ENCODE measurements around the gene CDC42. TPM values are rescaled to one million over a fixed set of nuclear protein-coding genes. Genes with fewer than 3 reads are reported as not detected.
"Not testable (repeated sequence)": the region's sequence is repeated elsewhere in the genome, so short reads cannot be mapped to it uniquely, and the experiment has no call there.

The CDC42 gene
- total and polyA plus RNA-seq, 2 of the 13 experiments (the other 11 are each of a cell fraction or from before 2014, with no cell fraction given) = 138 to 237 TPM

DNA sequence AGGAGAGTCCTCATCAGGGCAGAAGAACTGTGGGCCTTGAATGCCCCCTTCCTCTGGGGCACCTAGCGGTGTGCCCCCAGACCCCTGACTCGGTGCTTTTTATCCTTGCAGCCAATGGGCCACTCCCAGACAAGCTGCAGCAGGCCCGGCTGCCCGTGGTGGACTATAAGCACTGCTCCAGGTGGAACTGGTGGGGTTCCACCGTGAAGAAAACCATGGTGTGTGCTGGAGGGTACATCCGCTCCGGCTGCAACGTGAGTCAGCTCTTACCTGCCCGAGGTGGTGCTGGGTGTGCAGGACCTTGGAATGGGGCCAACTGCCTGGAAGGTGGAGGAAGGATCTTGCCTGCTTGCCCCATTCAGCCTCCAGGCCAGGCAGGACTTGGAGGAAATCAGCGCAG is 45.2 kb upstream of the CDC42 start:
- in situ Hi-C loops (cut with HindIII; ENCODE audit: extremely low pct_ligation_motif_present, low pct_unique_long_range_greater_than_20kb); POLR2A ChIA-PET; DNase-seq (ENCODE audit: low spot score); CTCF ChIA-PET (ENCODE audit: low intra/inter-chr PET ratio, low total read pairs); BruUV-seq (replicated peaks); H3K79me2 ChIP-seq (ENCODE audit: insufficient read depth, low read length); ATAC-seq; H2AFZ ChIP-seq (ENCODE audit: low read length); H3K4me3 ChIP-seq (replicated peaks in 1 of 3; ENCODE audit: insufficient read depth in 1 of 3, low read depth in 2 of 3, low read length in 3 of 3); intact Hi-C loops (cut with micrococcal nuclease; ENCODE audit: unreplicated experiment); H3K9ac ChIP-seq (ENCODE audit: insufficient read depth, low read depth, low read length); H3K4me2 ChIP-seq (ENCODE audit: low read depth, low read length); H3K27ac ChIP-seq (ENCODE audit: extremely low read length, insufficient read depth, low read length); H3K9me3 ChIP-seq (ENCODE audit: low read length); FAIRE-seq; H3K36me3 ChIP-seq (replicated peaks in 1 of 2; ENCODE audit: control insufficient read depth in 1 of 2, insufficient read depth in 2 of 2, low read length in 2 of 2); H4K20me1 ChIP-seq (ENCODE audit: insufficient read depth, low read length); H3K27me3 ChIP-seq (ENCODE audit: control insufficient read depth in 1 of 2, insufficient read depth in 2 of 2, low read length in 2 of 2): not testable (repeated sequence)
- peaks cover 19% of the 10 kb centered on the region for H3K4me1 ChIP-seq (ENCODE audit: insufficient read depth, low read length)
- WGBS (ENCODE audit: low lambda C conversion rate) = 37% methylated on average over 6 of the region's 10 CpGs

DNA sequence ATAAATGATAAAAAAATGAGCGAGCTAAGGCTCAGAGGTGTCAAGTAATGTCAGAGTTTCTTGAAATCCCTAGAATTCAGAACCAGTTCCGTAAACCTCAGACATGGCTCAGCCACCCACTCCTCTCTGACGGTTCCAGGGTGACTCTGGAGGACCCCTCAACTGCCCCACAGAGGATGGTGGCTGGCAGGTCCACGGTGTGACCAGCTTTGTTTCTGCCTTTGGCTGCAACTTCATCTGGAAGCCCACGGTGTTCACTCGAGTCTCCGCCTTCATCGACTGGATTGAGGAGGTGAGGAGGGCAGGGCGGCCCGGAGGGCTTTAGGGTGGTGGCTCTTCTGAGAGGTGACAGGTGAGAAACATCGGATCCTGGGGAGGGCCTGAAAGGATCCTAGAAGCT is 42.9 kb upstream of the CDC42 start:
- H3K9me3 ChIP-seq (ENCODE audit: low read length); H3K27ac ChIP-seq (ENCODE audit: extremely low read length, insufficient read depth, low read length); H3K36me3 ChIP-seq (replicated peaks in 1 of 2; ENCODE audit: control insufficient read depth in 1 of 2, insufficient read depth in 2 of 2, low read length in 2 of 2); CTCF ChIA-PET (ENCODE audit: low intra/inter-chr PET ratio, low total read pairs); in situ Hi-C loops (cut with HindIII; ENCODE audit: extremely low pct_ligation_motif_present, low pct_unique_long_range_greater_than_20kb); H3K4me3 ChIP-seq (replicated peaks in 1 of 3; ENCODE audit: insufficient read depth in 1 of 3, low read depth in 2 of 3, low read length in 3 of 3); H3K4me2 ChIP-seq (ENCODE audit: low read depth, low read length); H3K27me3 ChIP-seq (ENCODE audit: control insufficient read depth in 1 of 2, insufficient read depth in 2 of 2, low read length in 2 of 2); POLR2A ChIA-PET; ATAC-seq; DNase-seq (ENCODE audit: low spot score); BruUV-seq (replicated peaks); intact Hi-C loops (cut with micrococcal nuclease; ENCODE audit: unreplicated experiment); H3K79me2 ChIP-seq (ENCODE audit: insufficient read depth, low read length); H3K9ac ChIP-seq (ENCODE audit: insufficient read depth, low read depth, low read length); FAIRE-seq; H2AFZ ChIP-seq (ENCODE audit: low read length); H4K20me1 ChIP-seq (ENCODE audit: insufficient read depth, low read length): not testable (repeated sequence)
- 63% methylated on average over 3 of the region's 11 CpGs for WGBS (ENCODE audit: low lambda C conversion rate)
- H3K4me1 ChIP-seq (ENCODE audit: insufficient read depth, low read length) = peaks cover 13% of the 10 kb centered on the region

DNA sequence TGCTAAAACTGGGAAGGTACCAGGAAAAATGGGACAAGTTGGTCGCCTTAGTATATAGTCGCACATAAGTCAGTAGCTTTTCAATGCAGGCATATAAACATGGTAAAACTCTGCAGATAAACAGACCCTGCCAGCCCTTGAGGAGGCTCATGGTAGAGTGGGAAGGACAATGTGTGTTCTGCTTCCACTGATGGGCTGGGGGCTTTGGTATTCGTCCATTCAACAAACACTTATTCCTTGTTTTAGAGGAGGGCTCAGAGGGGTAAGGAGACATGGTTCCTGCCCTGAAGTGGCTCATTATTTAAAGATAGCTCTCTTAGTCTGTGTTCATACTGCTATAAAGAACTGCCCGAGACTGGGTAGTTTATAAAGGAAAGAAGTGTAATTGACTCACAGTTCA is 39.8 kb upstream of the CDC42 start:
- H3K4me2 ChIP-seq (ENCODE audit: low read depth, low read length); POLR2A ChIA-PET; H3K4me1 ChIP-seq (ENCODE audit: insufficient read depth, low read length); H4K20me1 ChIP-seq (ENCODE audit: insufficient read depth, low read length); H3K36me3 ChIP-seq (replicated peaks in 1 of 2; ENCODE audit: control insufficient read depth in 1 of 2, insufficient read depth in 2 of 2, low read length in 2 of 2); H3K9me3 ChIP-seq (ENCODE audit: low read length); H3K9ac ChIP-seq (ENCODE audit: insufficient read depth, low read depth, low read length); CTCF ChIA-PET (ENCODE audit: low intra/inter-chr PET ratio, low total read pairs); DNase-seq (ENCODE audit: low spot score); FAIRE-seq; BruUV-seq (replicated peaks); H2AFZ ChIP-seq (ENCODE audit: low read length); H3K27ac ChIP-seq (ENCODE audit: extremely low read length, insufficient read depth, low read length); ATAC-seq; H3K4me3 ChIP-seq (replicated peaks in 1 of 3; ENCODE audit: insufficient read depth in 1 of 3, low read depth in 2 of 3, low read length in 3 of 3); in situ Hi-C loops (cut with HindIII; ENCODE audit: extremely low pct_ligation_motif_present, low pct_unique_long_range_greater_than_20kb); H3K79me2 ChIP-seq (ENCODE audit: insufficient read depth, low read length); intact Hi-C loops (cut with micrococcal nuclease; ENCODE audit: unreplicated experiment); H3K27me3 ChIP-seq (ENCODE audit: control insufficient read depth in 1 of 2, insufficient read depth in 2 of 2, low read length in 2 of 2): not testable (repeated sequence)
- WGBS (ENCODE audit: low lambda C conversion rate) = 38% methylated on average over 4 of the region's 4 CpGs

DNA sequence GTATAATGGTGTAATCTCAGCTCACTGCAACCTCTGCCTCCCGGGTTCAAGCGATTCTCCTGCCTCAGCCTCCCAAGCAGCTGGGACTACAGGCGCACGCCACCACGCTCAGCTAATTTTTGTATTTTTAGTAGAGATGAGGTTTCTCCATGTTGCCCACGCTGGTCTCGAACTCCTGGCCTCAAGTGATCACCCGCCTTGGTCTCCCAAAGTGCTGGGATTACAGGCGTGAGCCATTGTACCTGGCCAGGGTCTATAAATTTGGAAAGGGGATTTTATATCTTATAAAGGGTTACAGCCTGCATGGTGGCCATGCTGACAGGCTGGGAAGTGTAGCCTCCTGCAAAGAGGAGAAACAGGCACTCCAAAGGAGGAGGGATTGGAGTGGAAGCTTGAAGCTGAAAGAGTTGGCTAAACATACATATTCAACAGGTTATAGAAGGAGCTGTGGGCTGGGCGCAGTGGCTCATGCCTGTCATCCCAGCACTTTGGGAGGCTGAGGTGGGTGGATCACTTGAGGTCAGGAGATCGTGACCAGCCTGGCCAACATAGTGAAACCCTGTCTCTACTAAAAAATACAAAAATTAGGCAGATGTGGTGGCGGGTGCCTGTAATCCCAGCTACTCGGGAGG is 37.8 kb upstream of the CDC42 start:
- H3K27me3 ChIP-seq (ENCODE audit: control insufficient read depth in 1 of 2, insufficient read depth in 2 of 2, low read length in 2 of 2); H3K9ac ChIP-seq (ENCODE audit: insufficient read depth, low read depth, low read length); H3K9me3 ChIP-seq (ENCODE audit: low read length); BruUV-seq (replicated peaks); H3K4me2 ChIP-seq (ENCODE audit: low read depth, low read length); FAIRE-seq; H3K79me2 ChIP-seq (ENCODE audit: insufficient read depth, low read length); H3K4me1 ChIP-seq (ENCODE audit: insufficient read depth, low read length); H4K20me1 ChIP-seq (ENCODE audit: insufficient read depth, low read length); DNase-seq (ENCODE audit: low spot score); intact Hi-C loops (cut with micrococcal nuclease; ENCODE audit: unreplicated experiment); CTCF ChIA-PET (ENCODE audit: low intra/inter-chr PET ratio, low total read pairs); ATAC-seq; H3K4me3 ChIP-seq (replicated peaks in 1 of 3; ENCODE audit: insufficient read depth in 1 of 3, low read depth in 2 of 3, low read length in 3 of 3); H3K36me3 ChIP-seq (replicated peaks in 1 of 2; ENCODE audit: control insufficient read depth in 1 of 2, insufficient read depth in 2 of 2, low read length in 2 of 2); H3K27ac ChIP-seq (ENCODE audit: extremely low read length, insufficient read depth, low read length); in situ Hi-C loops (cut with HindIII; ENCODE audit: extremely low pct_ligation_motif_present, low pct_unique_long_range_greater_than_20kb); H2AFZ ChIP-seq (ENCODE audit: low read length); POLR2A ChIA-PET: not testable (repeated sequence)
- WGBS (ENCODE audit: low lambda C conversion rate) = 58% methylated on average over 13 of the region's 13 CpGs

Data from HepG2 (cell line).